HG03442 (cell line): Measurements from ENCODE around the gene PCDHGB4.
A peak's percentile ranks its signal among the peaks of the same experiment; 100 is the strongest.
"Not testable (repeated sequence)": the region's sequence is repeated elsewhere in the genome, so short reads cannot be mapped to it uniquely, and the experiment has no call there.

Experiments used
- ATAC-seq: cut with Tn5 transposase; IDR thresholded peaks from one replicate; pipeline ENCODE4 v1.9.1; 2021; ENCODE audit warnings: mild to moderate bottlenecking, moderate library complexity; ENCODE audit not compliant: unreplicated experiment

PCDHGB4 gene

GRCh38 chr5:141422742-141423291, 35.3 kb downstream of the PCDHGB4 start:
- no peak for ATAC-seq

- no peak for ATAC-seq
Observed at GRCh38 chr5:141427783-141428426, 40.4 kb downstream of the PCDHGB4 start.

- peak; percentile 91 for ATAC-seq
Observed at GRCh38 chr5:141430332-141431113, 43.0 kb downstream of the PCDHGB4 start, which contains the start of gene PCDHGA12. Gene PCDHGA12, plus strand, starts transcription at chr5:141430507. Its CDS starts 253 bp downstream, at chr5:141430760.

GRCh38 chr5:141431286-141431685, 43.8 kb downstream of the PCDHGB4 start:
- ATAC-seq, result no peak

- ATAC-seq, result not testable (repeated sequence)
Observed at GRCh38 chr5:141432308-141432707, 44.8 kb downstream of the PCDHGB4 start.

- not testable (repeated sequence) for ATAC-seq
Observed at GRCh38 chr5:141432726-141433125, 45.2 kb downstream of the PCDHGB4 start.

GRCh38 chr5:141434006-141434405, 46.5 kb downstream of the PCDHGB4 start:
- no peak for ATAC-seq

- ATAC-seq, result no peak
Observed at GRCh38 chr5:141437221-141437620, 49.7 kb downstream of the PCDHGB4 start.

GRCh38 chr5:141439411-141440141, 52.1 kb downstream of the PCDHGB4 start:
- ATAC-seq, result no peak
